T-helper 2 cell treated with Interferon-gamma antibody and Interleukin-4, amounts not matched to agents 5 μg/mL and 100 μg/mL, for 36 hours (primary cell): ENCODE measurements around the gene CATSPERE.
"Not testable (repeated sequence)": the region's sequence is repeated elsewhere in the genome, so short reads cannot be mapped to it uniquely, and the experiment has no call there.

ENCODE experiments used
- DNase-seq: peaks from one replicate; pipeline ENCODE4 v3.0.0; 2021; ENCODE audit warnings: low spot score
- H3K27ac Mint-ChIP-seq: one replicate; pipeline ENCODE4 v1.8.0; 2021; ENCODE audit warnings: mild to moderate bottlenecking, mixed read lengths
- H3K27me3 Mint-ChIP-seq: one replicate; pipeline ENCODE4 v1.8.0; 2021; ENCODE audit warnings: low read depth, mixed read lengths
- H3K36me3 Mint-ChIP-seq: one replicate; pipeline ENCODE4 v1.8.0; 2021; ENCODE audit warnings: low read depth, mixed read lengths
- H3K4me1 Mint-ChIP-seq: one replicate; pipeline ENCODE4 v1.8.0; 2021; ENCODE audit warnings: low read depth, mixed read lengths
- H3K4me3 Mint-ChIP-seq: one replicate; pipeline ENCODE4 v1.8.0; 2022; ENCODE audit warnings: mild to moderate bottlenecking, moderate library complexity, mixed read lengths
- H3K9me3 Mint-ChIP-seq: one replicate; pipeline ENCODE4 v1.8.0; 2021; ENCODE audit warnings: mixed read lengths

The CATSPERE gene

DNA sequence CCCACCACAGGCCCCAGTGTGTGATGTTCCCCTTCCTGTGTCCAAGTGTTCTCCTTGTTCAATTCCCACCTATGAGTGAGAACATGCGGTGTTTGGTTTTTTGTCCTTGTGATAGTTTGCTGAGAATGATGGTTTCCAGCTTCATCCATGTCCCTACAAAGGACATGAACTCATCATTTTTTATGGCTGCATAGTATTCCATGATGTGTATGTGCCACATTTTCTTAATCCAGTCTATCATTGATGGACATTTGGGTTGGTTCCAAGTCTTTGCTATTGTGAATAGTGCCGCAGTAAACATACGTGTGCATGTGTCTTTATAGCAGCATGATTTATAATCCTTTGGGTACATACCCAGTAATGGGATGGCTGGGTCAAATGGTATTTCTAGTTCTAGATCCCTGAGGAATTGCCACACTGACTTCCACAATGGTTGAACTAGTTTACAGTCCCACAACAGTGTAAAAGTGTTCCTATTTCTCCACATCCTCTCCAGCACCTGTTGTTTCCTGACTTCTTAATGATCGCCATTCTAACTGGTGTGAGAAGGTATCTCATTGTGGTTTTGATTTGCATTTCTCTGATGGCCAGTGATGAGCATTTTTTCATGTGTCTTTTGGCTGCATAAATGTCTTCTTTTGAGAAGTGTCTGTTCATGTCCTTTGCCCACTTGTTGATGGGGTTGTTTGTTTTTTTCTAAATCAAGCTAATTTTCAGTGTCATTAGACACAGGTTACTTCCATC lies 200.7 kb downstream of the CATSPERE start:
- H3K9me3 Mint-ChIP-seq, H3K27me3 Mint-ChIP-seq, H3K4me3 Mint-ChIP-seq, DNase-seq, H3K27ac Mint-ChIP-seq, H3K4me1 Mint-ChIP-seq: not testable (repeated sequence)
- H3K36me3 Mint-ChIP-seq, result peaks cover 43% of the 10 kb centered on the region

DNA sequence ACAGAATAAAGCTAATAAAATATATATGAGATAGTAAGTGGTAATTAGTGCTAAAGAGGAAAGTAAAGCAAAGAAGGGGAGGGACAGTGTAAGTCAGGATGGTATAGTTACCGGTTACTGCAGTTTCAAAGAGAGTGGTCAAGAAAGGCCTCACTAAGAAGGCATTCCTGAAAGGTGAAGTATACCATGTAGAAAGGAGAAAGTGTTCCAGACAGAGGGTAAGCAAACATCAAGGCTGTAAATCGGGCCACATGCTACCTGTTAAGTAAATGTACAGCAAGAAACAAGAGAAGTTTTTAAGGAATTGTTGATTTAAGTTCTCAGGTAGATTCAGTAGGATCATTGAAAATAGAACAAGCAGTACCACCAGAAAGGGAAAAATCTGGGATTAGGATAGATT lies 201.5 kb downstream of the CATSPERE start:
- Mint-ChIP-seq H3K9me3 (no peaks in the 10 kb centered on the region), H3K36me3 (peaks cover 34% of the 10 kb centered on the region), H3K4me3 (no peak overlapping the region), H3K27me3 (no peaks in the 10 kb centered on the region), H3K27ac (no peak overlapping the region), H3K4me1 (peaks cover 4% of the 10 kb centered on the region)
- no peak for DNase-seq

DNA sequence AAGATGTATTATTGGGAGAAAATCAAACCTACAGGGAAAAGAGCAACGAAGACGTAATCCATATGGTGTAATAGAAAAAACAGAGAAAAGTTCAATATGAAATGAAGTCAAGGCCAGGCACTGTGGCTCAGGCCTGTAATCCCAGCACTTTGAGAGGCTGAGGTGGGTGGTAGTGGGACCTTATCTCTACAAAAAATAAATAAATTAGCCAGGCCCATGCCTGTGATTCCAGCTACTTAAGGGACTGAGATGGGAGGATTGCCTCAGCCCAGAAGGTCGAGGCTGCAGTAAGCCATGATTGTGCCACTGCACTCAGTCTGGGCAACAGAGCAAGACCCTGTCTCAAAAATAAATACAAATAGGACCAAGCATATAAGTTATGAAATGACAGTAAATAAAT lies 203.3 kb downstream of the CATSPERE start:
- no peak overlapping the region for H3K27ac Mint-ChIP-seq
- DNase-seq, result no peak
- no peaks in the 10 kb centered on the region for H3K27me3 Mint-ChIP-seq
- no peak overlapping the region for H3K4me3 Mint-ChIP-seq
- H3K9me3 Mint-ChIP-seq, result no peaks in the 10 kb centered on the region
- peaks cover 2% of the 10 kb centered on the region for H3K4me1 Mint-ChIP-seq
- H3K36me3 Mint-ChIP-seq, result peaks cover 22% of the 10 kb centered on the region

DNA sequence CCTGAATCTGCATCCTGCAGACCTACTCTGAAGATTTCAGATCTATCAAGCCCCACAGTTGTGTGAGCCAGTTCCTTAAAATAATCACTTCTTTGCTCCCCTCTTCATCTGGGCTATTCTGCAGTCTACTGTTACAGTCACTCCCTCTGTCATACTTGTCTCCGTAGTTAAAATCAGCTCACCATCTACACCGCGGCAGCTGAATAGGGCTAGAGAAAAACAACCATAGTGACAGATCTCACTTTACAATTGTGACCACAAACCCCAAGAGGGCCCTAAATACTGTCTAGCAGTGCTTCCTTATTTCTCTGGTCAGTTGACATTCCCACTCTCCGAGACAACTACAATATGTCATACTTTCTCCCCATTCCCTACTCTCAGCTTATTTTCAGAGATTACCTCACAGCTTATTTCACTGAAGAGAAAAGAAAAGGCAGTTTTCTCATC lies 204.7 kb downstream of the CATSPERE start:
- Mint-ChIP-seq H3K9me3 (no peaks in the 10 kb centered on the region), H3K4me1 (peaks cover 2% of the 10 kb centered on the region), H3K27ac (no peak overlapping the region), H3K27me3 (no peaks in the 10 kb centered on the region), H3K4me3 (no peak overlapping the region), H3K36me3 (peaks cover 19% of the 10 kb centered on the region)
- no peak for DNase-seq

DNA sequence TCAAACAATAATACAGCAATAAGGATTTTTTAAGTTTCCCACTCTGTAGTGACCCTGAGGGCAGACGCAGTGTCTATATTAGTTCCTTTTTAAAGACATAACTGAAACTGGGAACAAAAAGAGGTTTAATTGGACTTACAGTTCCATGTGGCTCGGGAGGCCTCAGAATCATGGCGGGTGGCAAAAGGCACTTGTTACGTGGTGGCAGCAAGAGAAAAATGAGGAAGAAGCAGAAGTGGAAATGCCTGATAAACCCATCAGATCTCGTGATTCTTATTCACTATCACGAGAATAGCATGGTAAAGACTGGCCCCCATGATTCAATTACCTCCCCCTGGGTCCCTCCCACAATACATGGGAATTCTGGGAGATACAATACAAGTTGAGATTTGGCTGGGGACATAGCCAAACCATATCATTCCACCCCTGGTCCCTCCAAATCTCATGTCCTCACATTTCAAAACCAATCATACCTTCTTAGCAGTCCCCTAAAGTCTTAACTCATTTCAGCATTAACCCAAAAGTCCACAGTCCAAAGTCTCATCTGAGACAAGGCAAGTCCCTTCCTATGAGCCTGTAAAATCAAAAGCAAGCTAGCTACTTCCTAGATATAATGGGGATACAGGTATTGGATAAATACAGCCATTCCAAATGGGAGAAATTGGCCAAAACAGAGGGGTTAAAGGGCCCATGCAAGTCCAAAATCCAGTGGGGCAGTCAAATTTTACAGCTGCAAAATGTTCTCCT lies 205.8 kb downstream of the CATSPERE start:
- H3K4me3 Mint-ChIP-seq, H3K9me3 Mint-ChIP-seq, DNase-seq, H3K4me1 Mint-ChIP-seq, H3K27me3 Mint-ChIP-seq, H3K27ac Mint-ChIP-seq: not testable (repeated sequence)
- H3K36me3 Mint-ChIP-seq, result peaks cover 19% of the 10 kb centered on the region

DNA sequence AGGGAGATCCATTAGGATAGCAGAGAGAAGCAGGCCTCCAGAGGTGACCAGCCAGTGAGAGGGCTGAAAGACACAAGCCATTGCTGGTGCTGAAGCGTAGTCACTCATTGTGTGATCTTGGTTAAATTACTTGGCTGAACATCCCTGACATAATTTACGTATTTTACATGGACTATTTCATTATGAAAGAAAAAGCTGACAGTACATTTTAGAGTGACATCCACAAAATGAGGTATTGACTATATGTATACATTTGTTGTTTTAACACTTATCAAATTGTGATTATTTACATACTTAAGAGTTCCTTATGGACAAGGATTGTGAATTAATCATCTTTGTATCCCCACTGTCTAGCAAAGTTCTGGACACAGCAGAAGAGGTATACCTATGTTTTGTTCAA lies 206.7 kb downstream of the CATSPERE start:
- Mint-ChIP-seq H3K27ac (no peak overlapping the region), H3K36me3 (peaks cover 15% of the 10 kb centered on the region), H3K9me3 (no peaks in the 10 kb centered on the region), H3K4me3 (no peak overlapping the region), H3K4me1 (peaks cover 2% of the 10 kb centered on the region), H3K27me3 (no peaks in the 10 kb centered on the region)
- DNase-seq, result no peak

DNA sequence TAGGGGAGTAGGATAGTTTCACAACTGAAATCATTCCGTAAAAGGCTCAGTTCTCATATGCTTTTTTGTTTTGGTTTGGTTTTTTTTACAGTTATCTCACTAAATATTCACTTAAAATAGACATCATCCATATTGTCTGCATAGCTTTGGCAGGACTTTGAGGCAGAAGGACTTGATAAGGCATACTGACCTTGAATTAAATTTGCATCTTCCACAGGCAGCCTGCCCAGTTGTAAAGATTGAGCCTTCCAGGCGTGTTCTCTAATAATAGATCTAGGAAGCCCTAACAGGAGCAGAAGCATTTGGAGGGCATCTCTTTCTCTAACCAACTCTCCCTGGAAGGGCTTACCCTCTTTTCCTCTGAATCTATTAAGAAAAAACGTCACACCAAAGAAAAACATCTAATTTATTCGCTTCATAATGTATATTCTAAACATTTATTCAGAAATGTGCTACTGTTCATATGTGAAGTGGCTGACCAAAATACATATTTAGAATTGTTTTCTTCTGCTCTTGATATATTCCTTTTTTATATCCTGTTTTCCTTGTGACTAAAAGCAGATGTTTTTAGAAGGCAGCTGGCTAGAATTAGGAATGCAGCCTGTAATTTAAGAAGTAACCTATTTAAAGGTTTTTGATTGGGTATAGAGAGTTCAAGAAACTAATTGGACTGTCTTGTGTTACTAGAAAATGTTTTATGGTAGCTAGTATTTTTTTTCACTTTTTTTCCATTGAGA lies 212.0 kb downstream of the CATSPERE start:
- H3K9me3 Mint-ChIP-seq, result no peaks in the 10 kb centered on the region
- no peak overlapping the region for H3K4me3 Mint-ChIP-seq
- H3K27ac Mint-ChIP-seq, result no peak overlapping the region
- peaks cover 11% of the 10 kb centered on the region for H3K4me1 Mint-ChIP-seq
- H3K27me3 Mint-ChIP-seq, result no peaks in the 10 kb centered on the region
- no peak for DNase-seq
- H3K36me3 Mint-ChIP-seq, result peaks cover 32% of the 10 kb centered on the region

DNA sequence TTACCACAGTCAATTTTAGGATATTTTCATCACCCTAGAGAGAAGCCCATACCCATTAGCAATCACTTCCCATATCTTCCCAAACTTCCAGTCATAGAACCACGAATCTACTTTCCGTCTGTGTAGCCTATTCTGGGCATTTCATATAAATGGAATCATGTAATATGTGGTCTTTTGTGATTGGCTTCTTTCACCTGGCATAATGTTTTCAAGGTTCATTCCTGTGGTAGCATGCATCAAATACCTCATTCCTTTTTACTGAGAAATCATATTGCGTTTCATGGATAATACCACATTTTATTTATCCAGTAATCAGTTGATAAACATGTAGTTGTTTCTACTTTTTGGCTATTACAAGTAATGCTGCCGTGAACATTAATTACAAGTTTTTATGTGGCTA lies 213.4 kb downstream of the CATSPERE start:
- H3K27ac Mint-ChIP-seq, result no peak overlapping the region
- DNase-seq, result no peak
- H3K4me1 Mint-ChIP-seq, result peaks cover 11% of the 10 kb centered on the region
- H3K27me3 Mint-ChIP-seq, result no peaks in the 10 kb centered on the region
- H3K4me3 Mint-ChIP-seq, result no peak overlapping the region
- H3K36me3 Mint-ChIP-seq, result peaks cover 34% of the 10 kb centered on the region
- H3K9me3 Mint-ChIP-seq, result no peaks in the 10 kb centered on the region

DNA sequence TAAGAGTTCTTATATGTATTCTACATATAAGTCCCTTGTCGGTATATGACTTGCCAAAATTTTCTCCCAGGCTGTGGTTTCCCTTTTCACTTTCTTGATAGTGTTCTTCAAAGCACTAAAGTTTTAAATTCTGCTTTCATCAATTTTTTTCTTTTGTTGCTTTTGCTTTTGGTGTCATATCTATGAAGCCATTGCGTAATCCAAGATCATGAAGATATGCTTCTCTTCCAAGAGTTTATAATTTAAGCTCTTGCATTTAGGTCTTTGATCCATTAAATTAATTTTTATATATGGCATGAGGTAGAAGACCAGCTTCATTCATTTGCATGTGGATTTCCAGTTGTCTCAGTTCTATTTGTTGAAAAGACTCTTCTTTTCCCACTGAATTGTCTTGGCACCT lies 214.1 kb downstream of the CATSPERE start:
- Mint-ChIP-seq H3K27ac (no peak overlapping the region), H3K36me3 (peaks cover 34% of the 10 kb centered on the region), H3K9me3 (no peaks in the 10 kb centered on the region), H3K4me3 (no peak overlapping the region), H3K27me3 (no peaks in the 10 kb centered on the region), H3K4me1 (peaks cover 11% of the 10 kb centered on the region)
- DNase-seq, result no peak

DNA sequence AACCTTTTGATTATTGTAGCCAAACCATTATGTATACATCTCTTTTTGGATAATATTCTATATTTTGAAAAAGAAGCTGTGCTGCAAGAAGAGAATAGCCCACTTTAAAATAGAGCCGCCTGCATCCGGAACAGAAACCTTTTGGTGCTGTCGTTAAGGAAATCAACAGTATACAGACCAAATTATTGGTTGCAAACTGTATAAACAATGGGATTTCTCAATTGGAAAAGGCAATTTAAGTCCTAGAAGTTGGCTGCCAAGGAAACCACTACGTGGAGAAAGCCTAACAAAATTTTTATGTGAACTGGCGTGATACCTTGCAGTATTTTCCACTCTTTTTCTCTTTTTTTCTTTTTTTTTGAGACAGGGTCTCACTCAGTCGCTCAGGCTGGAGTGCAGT lies 217.6 kb downstream of the CATSPERE start:
- DNase-seq, result no peak
- Mint-ChIP-seq H3K9me3 (no peaks in the 10 kb centered on the region), H3K4me3 (no peak overlapping the region), H3K27ac (no peak overlapping the region), H3K36me3 (peaks cover 42% of the 10 kb centered on the region), H3K4me1 (peaks cover 14% of the 10 kb centered on the region), H3K27me3 (no peaks in the 10 kb centered on the region)

DNA sequence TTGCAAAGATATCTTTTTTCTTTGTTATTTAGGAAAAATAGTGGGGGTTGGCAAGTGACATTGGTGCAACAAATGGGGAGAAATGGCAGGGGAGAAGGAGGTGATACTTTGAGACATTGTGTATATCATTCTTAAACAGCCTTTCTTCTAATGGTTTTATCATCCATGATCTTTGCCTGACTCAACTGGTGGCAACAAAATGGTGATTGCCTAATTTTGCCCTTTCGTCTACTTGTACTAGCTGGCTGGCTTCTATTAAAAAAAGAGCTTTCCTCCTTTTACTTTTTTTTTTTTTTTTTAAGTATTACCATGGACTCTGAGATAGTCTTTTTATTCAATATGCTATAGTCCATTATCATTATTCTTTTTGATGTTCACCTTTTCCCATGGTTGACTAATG lies 219.6 kb downstream of the CATSPERE start:
- H3K36me3 Mint-ChIP-seq, result peaks cover 31% of the 10 kb centered on the region
- DNase-seq, result no peak
- peaks cover 11% of the 10 kb centered on the region for H3K4me1 Mint-ChIP-seq
- H3K9me3 Mint-ChIP-seq, result no peaks in the 10 kb centered on the region
- no peak overlapping the region for H3K27ac Mint-ChIP-seq
- H3K4me3 Mint-ChIP-seq, result no peak overlapping the region
- no peaks in the 10 kb centered on the region for H3K27me3 Mint-ChIP-seq

DNA sequence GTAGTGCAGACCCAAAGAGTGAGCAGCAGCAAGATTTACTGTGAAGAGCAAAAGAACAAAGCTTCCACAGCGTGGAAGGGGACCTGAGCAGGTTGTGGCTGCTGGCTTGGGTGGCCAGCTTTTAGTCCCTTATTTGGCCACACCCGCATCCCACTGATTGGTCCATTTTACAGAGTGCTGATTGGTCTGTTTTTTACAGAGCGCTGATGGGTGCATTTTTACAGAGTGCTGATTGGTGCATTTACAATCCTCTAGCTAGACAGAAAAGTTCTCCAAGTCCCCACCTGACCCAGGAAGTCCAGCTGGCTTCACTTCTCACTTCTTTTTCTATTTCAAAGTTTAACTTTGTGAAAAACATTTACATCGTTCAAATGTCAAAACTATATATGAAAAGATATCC lies 221.0 kb downstream of the CATSPERE start:
- Mint-ChIP-seq H3K4me1 (peaks cover 10% of the 10 kb centered on the region), H3K36me3 (peaks cover 35% of the 10 kb centered on the region)
- not testable (repeated sequence) for H3K27me3 Mint-ChIP-seq, H3K4me3 Mint-ChIP-seq, H3K27ac Mint-ChIP-seq, H3K9me3 Mint-ChIP-seq, DNase-seq
